ENCODE results near the gene THAP3. TPM values are rescaled to one million over a fixed set of nuclear protein-coding genes. Genes with fewer than 3 reads are reported as not detected.

Gene THAP3
- total and polyA plus RNA-seq, 9 of the 15 experiments (the other 6 are each of a cell fraction or from before 2014, with no cell fraction given) = 1.9 to 31.2 (median 18.2) TPM

GRCh38 chr1:6602669-6603237 is 21.9 kb upstream of the THAP3 start, which contains the start of gene KLHL21 (continued):
- no peak for TF ChIP-seq THAP7 (CRISPR knock-in tag; IDR thresholded peaks at IDR 0.05)
- TF ChIP-seq CCAR2 (IDR thresholded peaks at IDR 0.05; ENCODE audit: low read depth, low read length) = no peak
- TF ChIP-seq ZFX (CRISPR knock-in tag; IDR thresholded peaks at IDR 0.05) = peak; percentile 71
- TF ChIP-seq ZNF740 (CRISPR knock-in tag; IDR thresholded peaks at IDR 0.05) = no peak
- no peak for TF ChIP-seq ZNF740 (tag; IDR thresholded peaks at IDR 0.05)
- 0 out of 4 replicates have a peak, but pooled peaks of 1 of the 2 experiments have one; percentile 62 for TF ChIP-seq BCLAF1 (IDR thresholded peaks at IDR 0.05; ENCODE audit: borderline replicate concordance in 1 of 2, control insufficient read depth in 1 of 2, low read depth in 2 of 2, low read length in 1 of 2)
- no peak for TF ChIP-seq HNRNPUL1 (IDR thresholded peaks at IDR 0.05; ENCODE audit: low read length)
- no peak for TF ChIP-seq MIER1 (IDR thresholded peaks at IDR 0.05; ENCODE audit: low read depth)
- peak in 1 of 2 experiments; percentile 8; a peak in 1 of 4 replicates for TF ChIP-seq HDAC1 (IDR thresholded peaks at IDR 0.05)
- TF ChIP-seq RFX7 (CRISPR knock-in tag; IDR thresholded peaks at IDR 0.05) = no peak
- TF ChIP-seq FOXJ2 (tag; IDR thresholded peaks at IDR 0.05) = no peak
- TF ChIP-seq DIDO1 (tag; IDR thresholded peaks at IDR 0.05; ENCODE audit: low read depth) = no peak
- no peak for TF ChIP-seq HLTF (IDR thresholded peaks at IDR 0.05)
- peak; percentile 12 for TF ChIP-seq FUS (optimal IDR thresholded peaks at IDR 0.05; ENCODE audit: low read depth, low read length)
- 0 out of 2 replicates have a peak, but pooled peaks have one; percentile 7 for TF ChIP-seq L3MBTL2 (IDR thresholded peaks at IDR 0.05)
- TF ChIP-seq KAT7 (CRISPR knock-in tag; IDR thresholded peaks at IDR 0.05; ENCODE audit: borderline replicate concordance) = peak; percentile 94; the same call in 1 of the 2 replicates
- peak; percentile 21 to 77; a peak in 1 of 4 replicates for TF ChIP-seq TEAD1 (CRISPR knock-in tag; IDR thresholded peaks at IDR 0.05)
- TF ChIP-seq ZBTB17 (CRISPR knock-in tag; IDR thresholded peaks at IDR 0.05) = no peak
- TF ChIP-seq ZNF347 (CRISPR knock-in tag; IDR thresholded peaks at IDR 0.05; ENCODE audit: low read depth) = no peak
- no peak for TF ChIP-seq SFPQ (IDR thresholded peaks at IDR 0.05; ENCODE audit: low read depth, low read length)
- no peak for TF ChIP-seq DLX4 (CRISPR knock-in tag; IDR thresholded peaks at IDR 0.05)

All from K562 (cell line).